Right forelimb (tissue), 1 donor: ENCODE measurements around the gene GPS2.
A peak's percentile ranks its signal among the peaks of the same experiment; 100 is the strongest.

ENCODE experiments used
- DNase-seq: peaks from one replicate; pipeline ENCODE4 v3.0.0-alpha.2; 2018

The GPS2 gene

GRCh38 chr17:7292194-7292593, 23.0 kb downstream of the GPS2 start:
- no peak for DNase-seq

DNA sequence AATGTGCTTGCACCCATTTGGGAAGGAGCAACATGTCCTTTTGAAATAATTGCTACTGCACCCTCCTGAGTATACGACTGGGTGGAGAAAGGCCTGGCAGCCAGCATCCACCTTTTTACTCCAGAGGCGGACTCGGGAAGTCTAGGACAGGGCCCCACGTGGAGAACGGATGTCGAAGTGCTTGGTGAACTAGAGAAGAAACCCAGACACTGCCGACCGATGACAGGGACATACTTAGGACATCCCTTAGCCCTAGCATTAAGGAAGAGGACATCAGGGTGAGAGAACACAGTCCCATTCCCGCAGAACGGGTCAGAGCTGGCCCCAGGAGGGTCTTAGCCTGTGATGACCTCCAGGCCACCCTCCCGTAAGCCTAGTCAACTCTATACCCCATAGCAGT, 24.5 kb downstream of the GPS2 start:
- DNase-seq, result no peak

GRCh38 chr17:7290166-7290565, 25.0 kb downstream of the GPS2 start:
- DNase-seq, result no peak

DNA sequence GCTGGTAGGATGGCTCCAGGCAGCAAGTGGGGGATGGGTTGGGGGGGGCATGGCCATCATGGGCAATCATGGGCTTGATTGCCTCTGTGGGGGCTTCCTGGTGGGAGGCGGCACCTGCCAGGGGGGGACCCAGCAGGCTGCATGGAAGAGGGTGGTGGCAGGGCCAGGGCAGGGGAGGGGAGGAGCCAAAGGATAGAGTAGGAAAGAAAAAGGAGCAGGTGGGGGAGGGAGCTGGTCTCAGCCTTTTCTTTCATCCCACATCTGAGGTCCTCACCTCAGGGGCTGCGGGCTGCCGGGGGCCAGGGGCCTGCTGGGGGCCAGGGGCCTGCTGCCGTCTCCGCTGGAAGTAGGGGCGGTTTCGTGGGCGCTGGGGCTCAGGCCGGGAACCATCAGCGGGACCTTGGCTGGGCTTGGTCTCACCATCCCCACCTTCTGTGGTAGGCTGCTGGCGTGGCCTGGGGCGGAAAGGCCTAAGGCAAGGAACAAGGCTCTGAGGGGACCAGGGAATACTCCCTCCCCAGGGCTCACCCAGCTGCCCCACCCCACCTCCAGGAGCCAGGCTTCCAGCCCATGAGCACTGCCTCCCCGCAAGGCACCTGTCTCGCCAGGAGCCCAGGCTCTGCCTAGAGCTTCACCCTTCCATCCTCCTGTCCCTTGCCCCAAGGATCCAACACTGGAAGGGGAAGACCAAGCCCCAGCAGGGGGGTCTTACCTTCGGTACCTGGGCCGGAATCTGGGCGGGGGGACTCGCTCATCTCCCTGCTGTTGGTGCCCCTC, 25.7 kb downstream of the GPS2 start:
- DNase-seq, result no peak

GRCh38 chr17:7285679-7286078, 29.5 kb downstream of the GPS2 start:
- no peak for DNase-seq

GRCh38 chr17:7284911-7285310, 30.2 kb downstream of the GPS2 start:
- DNase-seq, result no peak

DNA sequence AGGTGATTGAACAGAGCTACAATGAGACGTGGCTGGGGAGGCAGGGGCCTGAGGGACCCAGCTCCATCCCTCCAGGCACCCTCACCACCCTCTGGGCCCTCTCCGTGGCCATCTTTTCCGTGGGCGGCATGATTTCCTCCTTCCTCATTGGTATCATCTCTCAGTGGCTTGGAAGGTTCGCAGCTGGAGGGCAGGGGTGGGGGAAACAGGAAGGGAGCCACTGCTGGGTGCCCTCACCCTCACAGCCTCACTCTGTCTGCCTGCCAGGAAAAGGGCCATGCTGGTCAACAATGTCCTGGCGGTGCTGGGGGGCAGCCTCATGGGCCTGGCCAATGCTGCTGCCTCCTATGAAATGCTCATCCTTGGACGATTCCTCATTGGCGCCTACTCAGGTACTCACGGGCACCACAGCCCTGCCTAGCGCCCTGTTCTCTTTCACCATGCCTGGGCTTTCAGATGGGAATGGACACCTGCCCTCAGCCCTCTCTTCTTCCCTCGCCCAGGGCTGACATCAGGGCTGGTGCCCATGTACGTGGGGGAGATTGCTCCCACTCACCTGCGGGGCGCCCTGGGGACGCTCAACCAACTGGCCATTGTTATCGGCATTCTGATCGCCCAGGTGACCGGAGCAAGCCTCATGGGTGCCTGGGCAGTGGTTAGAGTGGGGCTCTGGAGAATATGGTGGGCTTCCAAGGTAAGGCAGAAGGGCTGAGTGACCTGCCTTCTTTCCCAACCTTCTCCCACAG, 31.5 kb downstream of the GPS2 start:
- DNase-seq, result no peak

DNA sequence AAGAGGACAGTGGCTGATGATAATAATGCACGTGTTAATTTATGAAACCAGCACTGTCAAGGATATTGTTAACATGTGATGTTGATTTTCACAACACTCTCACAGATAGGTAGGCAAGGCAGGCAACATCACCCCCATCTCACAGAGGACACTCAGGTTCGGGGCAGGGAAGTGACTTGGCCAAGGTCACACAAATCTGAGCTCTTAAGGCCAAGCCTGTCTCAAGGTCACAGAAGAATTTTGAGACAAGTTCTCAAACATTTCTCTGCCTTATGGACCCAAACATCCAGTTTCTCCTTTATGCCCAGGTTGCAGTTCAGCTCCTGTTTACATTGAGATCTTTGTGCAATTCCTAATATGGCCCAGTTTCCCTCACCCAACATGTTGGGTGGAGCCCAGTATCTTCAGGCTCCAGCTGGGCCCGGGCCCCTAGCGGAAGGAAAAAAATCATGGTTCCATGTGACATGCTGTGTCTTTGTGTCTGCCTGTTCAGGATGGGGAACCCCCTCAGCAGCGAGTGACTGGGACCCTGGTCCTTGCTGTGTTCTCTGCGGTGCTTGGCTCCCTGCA, 32.3 kb downstream of the GPS2 start:
- DNase-seq, result no peak

- DNase-seq, result peak; percentile 52
These were observed 33.0 kb downstream of the GPS2 start for GRCh38 chr17:7281953-7282751.

DNA sequence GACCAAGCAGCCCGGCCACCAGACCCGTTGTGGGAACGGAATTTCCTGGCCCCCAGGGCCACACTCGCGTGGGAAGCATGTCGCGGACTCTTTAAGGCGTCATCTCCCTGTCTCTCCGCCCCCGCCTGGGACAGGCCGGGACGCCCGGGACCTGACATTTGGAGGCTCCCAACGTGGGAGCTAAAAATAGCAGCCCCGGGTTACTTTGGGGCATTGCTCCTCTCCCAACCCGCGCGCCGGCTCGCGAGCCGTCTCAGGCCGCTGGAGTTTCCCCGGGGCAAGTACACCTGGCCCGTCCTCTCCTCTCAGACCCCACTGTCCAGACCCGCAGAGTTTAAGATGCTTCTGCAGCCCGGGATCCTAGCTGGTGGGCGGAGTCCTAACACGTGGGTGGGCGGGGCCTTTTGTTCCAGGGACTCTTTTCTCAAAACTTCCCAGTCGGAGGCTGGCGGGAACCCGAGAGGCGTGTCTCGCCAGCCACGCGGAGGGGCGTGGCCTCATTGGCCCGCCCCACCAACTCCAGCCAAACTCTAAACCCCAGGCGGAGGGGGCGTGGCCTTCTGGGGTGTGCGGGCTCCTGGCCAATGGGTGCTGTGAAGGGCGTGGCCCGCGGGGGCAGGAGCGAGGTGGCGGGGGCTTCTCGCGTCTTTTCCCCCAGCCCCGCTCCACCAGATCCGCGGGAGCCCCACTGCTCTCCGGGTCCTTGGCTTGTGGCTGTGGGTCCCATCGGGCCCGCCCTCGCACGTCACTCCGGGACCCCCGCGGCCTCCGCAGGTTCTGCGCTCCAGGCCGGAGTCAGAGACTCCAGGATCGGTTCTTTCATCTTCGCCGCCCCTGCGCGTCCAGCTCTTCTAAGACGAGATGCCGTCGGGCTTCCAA, 33.8 kb downstream of the GPS2 start, which contains the start of gene SLC2A4:
TSS of gene SLC2A4 (plus strand) at position 645 of the 879 bp plus-strand sequence. CDS start at position 862, 217 bp downstream.
- DNase-seq, result peak; percentile 92

DNA sequence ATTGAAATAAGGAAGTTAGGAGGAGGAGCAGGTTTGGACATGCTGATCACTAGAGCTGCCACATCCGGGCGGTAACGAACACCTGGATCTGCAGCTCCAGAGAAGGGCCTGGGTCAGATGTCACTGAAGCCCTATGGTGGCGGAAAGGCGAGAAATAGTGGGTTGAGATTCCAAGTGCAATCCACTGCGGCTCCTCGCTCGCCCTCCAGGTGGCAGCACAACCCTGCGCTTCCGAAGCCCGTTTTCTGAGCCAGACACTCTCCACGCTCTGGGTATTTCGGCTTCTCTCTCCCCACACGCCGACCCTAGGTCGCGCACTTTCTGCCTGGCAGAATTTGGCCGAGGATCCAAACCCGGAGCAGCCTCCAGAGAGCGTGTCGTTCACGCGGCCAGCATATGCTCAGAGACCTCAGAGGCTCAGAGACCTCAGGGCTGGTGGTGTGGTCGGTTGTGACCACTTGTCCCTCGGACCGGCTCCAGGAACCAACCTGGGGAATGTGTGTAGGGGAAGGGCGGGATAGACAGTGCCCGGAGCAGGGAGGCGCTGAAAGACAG, 34.6 kb downstream of the GPS2 start:
- DNase-seq, result peak; percentile 87

DNA sequence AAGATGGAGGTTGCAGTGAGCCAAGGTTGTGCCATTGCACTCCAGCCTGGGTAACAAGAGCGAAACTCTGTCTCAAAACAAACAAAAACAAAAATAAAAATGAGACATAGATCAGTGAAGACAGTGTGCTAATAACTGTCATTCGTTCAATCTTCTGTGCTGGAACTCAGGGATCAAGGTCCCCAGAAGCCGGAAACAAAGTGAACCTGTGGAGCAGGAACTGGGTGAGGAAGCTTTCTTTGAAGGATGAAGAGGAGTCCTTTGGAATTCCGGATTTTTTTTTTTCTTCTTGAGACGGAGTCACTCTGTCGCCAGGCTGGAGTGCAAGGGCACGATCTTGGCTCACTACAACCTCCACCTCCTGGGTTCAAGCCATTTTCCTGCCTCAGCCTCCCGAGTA, 35.7 kb downstream of the GPS2 start:
- DNase-seq, result no peak

- DNase-seq, result no peak
These were observed 48.4 kb downstream of the GPS2 start for GRCh38 chr17:7266784-7267183.

- DNase-seq, result no peak
These were observed 51.4 kb downstream of the GPS2 start for GRCh38 chr17:7263801-7264078.

GRCh38 chr17:7262935-7263800, 52.0 kb downstream of the GPS2 start:
- no peak for DNase-seq
